ENCODE measurements around the gene NME9.

DNA sequence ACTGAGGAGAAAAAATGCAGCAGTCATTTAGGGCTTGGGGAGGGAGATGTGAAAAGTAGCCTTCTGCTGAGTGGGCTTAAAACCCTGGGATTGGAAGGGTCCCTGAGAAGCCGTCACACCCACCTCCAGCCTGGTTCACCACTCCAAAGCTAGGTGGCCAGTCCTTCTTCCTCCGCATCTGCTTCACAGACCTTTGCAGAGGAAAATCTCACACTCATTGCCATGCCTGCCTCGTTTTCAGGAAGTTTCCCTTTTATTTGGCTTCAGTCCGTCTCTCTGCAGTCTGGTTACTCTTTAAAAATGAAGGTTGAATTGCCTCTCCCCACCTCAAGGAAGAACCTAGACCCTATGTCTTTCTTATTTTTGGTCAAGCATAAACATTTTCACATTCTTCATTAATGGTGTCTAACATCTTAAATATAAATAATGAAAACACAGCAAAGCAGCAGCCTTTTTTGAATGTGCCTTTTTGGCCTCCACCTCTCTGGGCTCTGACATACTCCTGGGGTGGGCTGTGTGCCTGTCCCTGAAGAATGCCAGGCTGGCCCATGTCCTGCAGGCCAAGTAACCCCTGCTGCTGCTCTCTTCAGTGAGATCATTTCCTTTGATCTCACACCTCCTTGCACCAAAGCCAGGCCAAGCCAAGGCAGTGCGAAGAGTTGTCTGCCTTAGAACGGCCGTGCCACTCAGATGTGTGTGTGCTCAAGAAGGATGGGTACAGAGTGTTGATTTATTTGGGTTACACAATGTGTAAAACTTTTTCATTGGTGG lies 29.7 kb upstream of the NME9 start:
- TF ChIP-seq, protein P1, sequence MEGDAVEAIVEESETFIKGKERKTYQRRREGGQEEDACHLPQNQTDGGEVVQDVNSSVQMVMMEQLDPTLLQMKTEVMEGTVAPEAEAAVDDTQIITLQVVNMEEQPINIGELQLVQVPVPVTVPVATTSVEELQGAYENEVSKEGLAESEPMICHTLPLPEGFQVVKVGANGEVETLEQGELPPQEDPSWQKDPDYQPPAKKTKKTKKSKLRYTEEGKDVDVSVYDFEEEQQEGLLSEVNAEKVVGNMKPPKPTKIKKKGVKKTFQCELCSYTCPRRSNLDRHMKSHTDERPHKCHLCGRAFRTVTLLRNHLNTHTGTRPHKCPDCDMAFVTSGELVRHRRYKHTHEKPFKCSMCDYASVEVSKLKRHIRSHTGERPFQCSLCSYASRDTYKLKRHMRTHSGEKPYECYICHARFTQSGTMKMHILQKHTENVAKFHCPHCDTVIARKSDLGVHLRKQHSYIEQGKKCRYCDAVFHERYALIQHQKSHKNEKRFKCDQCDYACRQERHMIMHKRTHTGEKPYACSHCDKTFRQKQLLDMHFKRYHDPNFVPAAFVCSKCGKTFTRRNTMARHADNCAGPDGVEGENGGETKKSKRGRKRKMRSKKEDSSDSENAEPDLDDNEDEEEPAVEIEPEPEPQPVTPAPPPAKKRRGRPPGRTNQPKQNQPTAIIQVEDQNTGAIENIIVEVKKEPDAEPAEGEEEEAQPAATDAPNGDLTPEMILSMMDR (IDR thresholded peaks at IDR 0.05 in 4 of 5, conservative IDR thresholded peaks at IDR 0.05 in 1 of 5) = no peak
- TF ChIP-seq POLR2A (IDR thresholded peaks at IDR 0.05) = no peak
